ENCODE measurements around the gene LRRFIP1. TPM values are rescaled to one million over a fixed set of nuclear protein-coding genes. Genes with fewer than 3 reads are reported as not detected.

The LRRFIP1 gene
- total RNA-seq, 1 donor from 2014 or later = 216 TPM

DNA sequence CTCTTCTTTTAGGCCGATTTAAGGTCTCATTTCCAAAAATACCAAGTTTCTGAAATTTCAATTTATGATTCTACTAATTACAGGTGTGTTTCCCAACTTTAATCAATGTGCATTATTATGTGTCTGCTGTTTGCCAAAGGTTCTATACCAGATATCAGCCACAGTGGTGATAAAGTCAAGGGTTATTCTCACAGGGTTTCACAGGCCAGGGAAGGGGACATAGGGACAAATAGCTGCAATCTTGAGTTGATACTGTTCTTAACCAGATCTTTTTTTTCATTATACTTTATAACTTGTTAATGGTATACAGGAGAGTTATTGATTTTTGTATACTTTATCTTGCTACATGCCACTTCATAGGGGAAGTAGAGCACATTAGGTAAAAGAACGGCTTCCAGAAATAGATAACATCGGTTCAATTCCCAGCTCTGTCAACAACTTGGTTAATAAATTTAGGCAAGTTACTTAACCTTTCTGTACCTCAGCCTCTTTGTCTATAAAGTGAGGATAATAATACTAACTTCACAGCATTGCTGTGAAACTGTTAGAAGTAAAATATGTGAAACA is 200.1 kb downstream of the LRRFIP1 start:
- Mint-ChIP-seq H3K4me3 (no peak overlapping the region), H3K4me1 (peaks cover 2% of the 10 kb centered on the region), H3K27me3 (peaks cover 17% of the 10 kb centered on the region), H3K27ac (no peak overlapping the region), H3K36me3 (ENCODE audit: low read depth) (no peaks in the 10 kb centered on the region), H3K9me3 (no peaks in the 10 kb centered on the region)
- no peak for DNase-seq
- intact Hi-C loops (cut with micrococcal nuclease) = no loop called here

Other genes starting within 250 kb of the LRRFIP1 start
- 27.6 and 28.7 TPM in 2 replicates for gene COL6A3, start 213.4 kb upstream of the LRRFIP1 start, total RNA-seq
- gene MLPH, start 140.3 kb upstream of the LRRFIP1 start, total RNA-seq = not detected in 2 replicates
- gene PRLH, start 61.0 kb upstream of the LRRFIP1 start, total RNA-seq = not detected in 2 replicates
- gene RAB17, start 36.9 kb upstream of the LRRFIP1 start, total RNA-seq = 0.26 TPM in 1 of 2 replicates, not detected in the other
- 0.42 and 0.57 TPM in 2 replicates for gene RBM44, start 171.2 kb downstream of the LRRFIP1 start, total RNA-seq
- 17.6 TPM in 2 replicates for gene RAMP1, start 232.0 kb downstream of the LRRFIP1 start, total RNA-seq